Prostate gland (tissue), 2 donors: Measurements from ENCODE around the gene JPT1.

Experiments
- POLR2A ChIP-seq: fragments of 450-650 bp; IDR thresholded peaks from one replicate; pipeline ENCODE4 v1.6.1; 2016; ENCODE audit warnings: antibody characterized with exemption, mild to moderate bottlenecking
- TF ChIP-seq, protein P1 (sequence below), 4 experiments: fragments of 200-600 bp in 2 of 4; fragments of 450-650 bp in 2 of 4; sonication (generic) in 2 of 4; IDR thresholded peaks; 1 replicate in 3 of 4; 2 replicates in 1 of 4; pipeline ENCODE4 v1.5.1; 2016 to 2019; ENCODE audit warnings: antibody characterized with exemption in 4 of 4, mild to moderate bottlenecking in 2 of 4, moderate library complexity in 2 of 4

DNA sequence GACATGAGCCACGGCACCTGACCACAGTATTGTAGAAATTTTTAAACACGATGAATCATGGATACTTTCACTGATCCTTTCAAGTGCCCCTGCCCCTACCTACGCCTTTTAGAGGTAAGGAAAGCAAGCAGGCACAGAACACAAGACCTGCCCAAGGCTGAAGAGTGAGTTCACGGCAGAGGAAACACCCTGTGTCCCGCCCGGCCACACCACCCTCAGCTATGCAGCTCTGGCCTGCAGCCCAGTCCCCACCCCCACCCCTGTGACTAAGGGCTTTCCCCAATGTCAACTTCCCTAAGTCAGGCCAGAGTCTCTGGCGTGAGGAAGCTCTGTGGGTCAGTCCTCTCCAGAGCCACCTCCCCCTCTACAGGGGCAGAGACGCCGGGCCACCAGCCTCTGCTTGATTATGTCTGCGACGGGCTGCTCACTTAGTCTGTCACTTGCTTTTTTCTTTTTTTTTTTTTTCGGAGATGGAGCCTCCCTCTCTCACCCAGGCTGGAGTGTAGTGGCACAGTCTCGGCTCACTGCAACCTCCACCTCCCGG is 58.2 kb downstream of the JPT1 start:
- TF ChIP-seq, protein P1, sequence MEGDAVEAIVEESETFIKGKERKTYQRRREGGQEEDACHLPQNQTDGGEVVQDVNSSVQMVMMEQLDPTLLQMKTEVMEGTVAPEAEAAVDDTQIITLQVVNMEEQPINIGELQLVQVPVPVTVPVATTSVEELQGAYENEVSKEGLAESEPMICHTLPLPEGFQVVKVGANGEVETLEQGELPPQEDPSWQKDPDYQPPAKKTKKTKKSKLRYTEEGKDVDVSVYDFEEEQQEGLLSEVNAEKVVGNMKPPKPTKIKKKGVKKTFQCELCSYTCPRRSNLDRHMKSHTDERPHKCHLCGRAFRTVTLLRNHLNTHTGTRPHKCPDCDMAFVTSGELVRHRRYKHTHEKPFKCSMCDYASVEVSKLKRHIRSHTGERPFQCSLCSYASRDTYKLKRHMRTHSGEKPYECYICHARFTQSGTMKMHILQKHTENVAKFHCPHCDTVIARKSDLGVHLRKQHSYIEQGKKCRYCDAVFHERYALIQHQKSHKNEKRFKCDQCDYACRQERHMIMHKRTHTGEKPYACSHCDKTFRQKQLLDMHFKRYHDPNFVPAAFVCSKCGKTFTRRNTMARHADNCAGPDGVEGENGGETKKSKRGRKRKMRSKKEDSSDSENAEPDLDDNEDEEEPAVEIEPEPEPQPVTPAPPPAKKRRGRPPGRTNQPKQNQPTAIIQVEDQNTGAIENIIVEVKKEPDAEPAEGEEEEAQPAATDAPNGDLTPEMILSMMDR (IDR thresholded peaks at IDR 0.05) = no peak
- TF ChIP-seq POLR2A = peak; percentile 42
